ENCODE measurements around the gene ETV2.
"Not testable (repeated sequence)": the region's sequence is repeated elsewhere in the genome, so short reads cannot be mapped to it uniquely, and the experiment has no call there.

Gene ETV2, protein sequence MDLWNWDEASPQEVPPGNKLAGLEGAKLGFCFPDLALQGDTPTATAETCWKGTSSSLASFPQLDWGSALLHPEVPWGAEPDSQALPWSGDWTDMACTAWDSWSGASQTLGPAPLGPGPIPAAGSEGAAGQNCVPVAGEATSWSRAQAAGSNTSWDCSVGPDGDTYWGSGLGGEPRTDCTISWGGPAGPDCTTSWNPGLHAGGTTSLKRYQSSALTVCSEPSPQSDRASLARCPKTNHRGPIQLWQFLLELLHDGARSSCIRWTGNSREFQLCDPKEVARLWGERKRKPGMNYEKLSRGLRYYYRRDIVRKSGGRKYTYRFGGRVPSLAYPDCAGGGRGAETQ

DNA sequence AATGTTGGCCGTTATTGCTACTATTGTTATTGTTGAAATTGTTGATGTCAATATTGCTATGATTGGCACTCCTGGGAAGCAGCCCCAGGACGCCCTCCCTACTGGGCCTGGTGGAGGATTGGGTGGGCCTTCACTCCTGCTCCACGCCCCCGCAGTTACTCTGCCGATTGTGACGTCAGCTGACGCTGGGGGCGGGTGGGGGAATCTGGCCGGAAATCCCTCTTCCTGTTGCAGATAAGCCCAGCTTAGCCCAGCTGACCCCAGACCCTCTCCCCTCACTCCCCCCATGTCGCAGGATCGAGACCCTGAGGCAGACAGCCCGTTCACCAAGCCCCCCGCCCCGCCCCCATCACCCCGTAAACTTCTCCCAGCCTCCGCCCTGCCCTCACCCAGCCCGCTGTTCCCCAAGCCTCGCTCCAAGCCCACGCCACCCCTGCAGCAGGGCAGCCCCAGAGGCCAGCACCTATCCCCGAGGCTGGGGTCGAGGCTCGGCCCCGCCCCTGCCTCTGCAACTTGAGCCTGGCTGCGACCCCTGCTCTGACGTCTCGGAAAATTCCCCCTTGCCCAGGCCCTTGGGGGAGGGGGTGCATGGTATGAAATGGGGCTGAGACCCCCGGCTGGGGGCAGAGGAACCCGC lies at the start of gene ETV2:
Gene ETV2, plus strand, starts transcription at position 231 of the 637 bp plus-strand sequence. CDS start 716 bp downstream, outside the sequence.
- H3K4me3 ChIP-seq (ENCODE audit: low read depth, low read length), result peak within 1 kb of the TSS; percentile 37
- peak; percentile 38 for DNase-seq (ENCODE audit: low read depth)
- TF ChIP-seq, protein P1, sequence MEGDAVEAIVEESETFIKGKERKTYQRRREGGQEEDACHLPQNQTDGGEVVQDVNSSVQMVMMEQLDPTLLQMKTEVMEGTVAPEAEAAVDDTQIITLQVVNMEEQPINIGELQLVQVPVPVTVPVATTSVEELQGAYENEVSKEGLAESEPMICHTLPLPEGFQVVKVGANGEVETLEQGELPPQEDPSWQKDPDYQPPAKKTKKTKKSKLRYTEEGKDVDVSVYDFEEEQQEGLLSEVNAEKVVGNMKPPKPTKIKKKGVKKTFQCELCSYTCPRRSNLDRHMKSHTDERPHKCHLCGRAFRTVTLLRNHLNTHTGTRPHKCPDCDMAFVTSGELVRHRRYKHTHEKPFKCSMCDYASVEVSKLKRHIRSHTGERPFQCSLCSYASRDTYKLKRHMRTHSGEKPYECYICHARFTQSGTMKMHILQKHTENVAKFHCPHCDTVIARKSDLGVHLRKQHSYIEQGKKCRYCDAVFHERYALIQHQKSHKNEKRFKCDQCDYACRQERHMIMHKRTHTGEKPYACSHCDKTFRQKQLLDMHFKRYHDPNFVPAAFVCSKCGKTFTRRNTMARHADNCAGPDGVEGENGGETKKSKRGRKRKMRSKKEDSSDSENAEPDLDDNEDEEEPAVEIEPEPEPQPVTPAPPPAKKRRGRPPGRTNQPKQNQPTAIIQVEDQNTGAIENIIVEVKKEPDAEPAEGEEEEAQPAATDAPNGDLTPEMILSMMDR (conservative IDR thresholded peaks at IDR 0.05; ENCODE audit: low read depth, low read length), result no peak

DNA sequence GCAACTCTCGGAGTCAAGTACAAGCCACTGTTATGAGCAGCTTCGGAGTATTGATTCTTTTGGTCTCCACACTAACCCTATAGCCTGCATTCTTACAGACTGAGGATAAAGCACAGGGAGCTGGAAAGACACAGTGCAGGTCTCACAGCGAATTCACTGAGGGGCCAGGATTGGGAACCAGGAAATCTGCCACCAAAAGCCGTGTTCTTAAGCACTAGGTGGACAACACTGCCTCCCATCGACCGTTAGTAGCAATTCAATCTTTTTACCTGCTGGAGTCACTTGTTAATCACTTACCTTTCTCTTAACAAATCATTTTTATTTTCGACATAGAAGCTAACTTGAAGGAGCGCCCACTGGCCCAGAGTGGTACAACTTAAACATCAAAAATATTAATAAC lies 49.3 kb upstream of the ETV2 start:
- DNase-seq (ENCODE audit: low read depth), result peak; percentile 72
- no peak overlapping the region for H3K4me3 ChIP-seq (ENCODE audit: low read depth, low read length)
- TF ChIP-seq, protein P1 (conservative IDR thresholded peaks at IDR 0.05; ENCODE audit: low read depth, low read length), result peak; percentile 79

DNA sequence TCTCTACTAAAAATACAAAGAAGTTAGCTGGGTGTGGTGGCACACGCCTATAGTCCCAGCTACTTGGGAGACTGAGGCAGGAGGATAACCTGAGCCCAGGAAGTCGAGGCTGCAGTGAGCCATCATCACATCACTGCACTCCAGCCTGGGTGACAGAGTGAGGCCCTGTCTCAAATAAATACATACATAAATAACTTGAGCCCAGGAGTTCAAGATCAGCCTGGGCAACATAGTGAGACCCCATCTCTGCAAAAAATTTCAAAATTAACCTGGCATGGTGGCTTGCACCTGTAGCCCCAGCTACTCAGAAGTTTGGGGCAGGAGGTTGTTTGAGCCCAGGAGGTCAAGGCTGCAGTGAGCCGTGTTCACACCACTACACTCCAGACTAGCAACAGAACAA lies 46.5 kb upstream of the ETV2 start:
- H3K4me3 ChIP-seq (ENCODE audit: low read depth, low read length); DNase-seq (ENCODE audit: low read depth): not testable (repeated sequence)

DNA sequence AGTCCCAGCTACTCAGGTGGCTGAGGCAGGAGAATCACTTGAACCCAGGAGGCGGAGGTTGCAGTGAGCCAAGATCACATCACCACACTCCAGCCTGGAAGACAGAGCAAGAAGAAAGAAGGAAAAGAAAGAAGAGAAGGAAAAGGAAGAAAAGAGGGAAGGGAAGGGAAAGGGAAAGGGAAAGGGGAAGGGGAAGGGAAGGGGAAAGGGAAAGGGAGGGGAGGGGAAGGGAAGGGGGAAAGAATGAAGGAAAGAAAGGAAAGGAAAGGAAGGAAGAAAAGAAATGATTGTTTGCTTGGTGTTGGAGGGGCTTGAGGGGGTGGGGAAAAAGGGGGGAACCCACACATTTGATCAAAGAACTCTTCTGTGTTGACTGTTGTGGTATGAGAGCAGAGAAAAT lies 45.6 kb upstream of the ETV2 start:
- DNase-seq (ENCODE audit: low read depth), result no peak
- TF ChIP-seq, protein P1 (conservative IDR thresholded peaks at IDR 0.05; ENCODE audit: low read depth, low read length), result no peak
- no peak overlapping the region for H3K4me3 ChIP-seq (ENCODE audit: low read depth, low read length)

DNA sequence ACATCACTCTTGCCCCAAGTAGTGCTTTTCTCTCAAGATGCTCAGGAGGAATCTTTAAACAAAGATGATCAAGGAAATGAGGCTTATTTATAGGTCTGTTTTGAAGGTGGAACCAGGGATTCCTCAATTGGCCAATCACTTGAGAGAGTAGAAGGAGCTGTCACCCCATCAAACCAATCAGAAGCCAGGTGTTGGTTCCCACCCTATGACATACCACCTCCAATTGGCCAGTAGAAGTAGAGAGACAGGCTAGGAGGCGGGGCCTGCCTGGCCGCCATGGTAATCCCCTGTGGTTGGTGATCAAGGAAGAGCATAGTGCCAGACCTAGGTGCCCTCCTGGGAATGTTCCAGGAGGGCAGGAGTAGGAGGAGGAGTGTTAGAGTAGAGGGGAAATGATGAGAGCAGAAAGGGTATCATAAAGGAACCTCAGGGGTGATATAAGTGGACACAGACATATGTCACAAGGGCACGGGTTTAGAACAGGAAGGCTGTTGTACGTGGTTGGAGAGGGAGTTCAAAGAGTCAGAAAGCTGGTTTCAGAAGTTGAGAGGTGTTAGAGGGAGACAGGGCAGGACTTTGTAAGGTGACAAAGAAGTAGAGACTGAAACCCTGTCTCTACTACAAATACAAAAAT lies 45.1 kb upstream of the ETV2 start:
- no peak overlapping the region for H3K4me3 ChIP-seq (ENCODE audit: low read depth, low read length)
- DNase-seq (ENCODE audit: low read depth), result peak; percentile 20
- TF ChIP-seq, protein P1 (conservative IDR thresholded peaks at IDR 0.05; ENCODE audit: low read depth, low read length), result no peak

DNA sequence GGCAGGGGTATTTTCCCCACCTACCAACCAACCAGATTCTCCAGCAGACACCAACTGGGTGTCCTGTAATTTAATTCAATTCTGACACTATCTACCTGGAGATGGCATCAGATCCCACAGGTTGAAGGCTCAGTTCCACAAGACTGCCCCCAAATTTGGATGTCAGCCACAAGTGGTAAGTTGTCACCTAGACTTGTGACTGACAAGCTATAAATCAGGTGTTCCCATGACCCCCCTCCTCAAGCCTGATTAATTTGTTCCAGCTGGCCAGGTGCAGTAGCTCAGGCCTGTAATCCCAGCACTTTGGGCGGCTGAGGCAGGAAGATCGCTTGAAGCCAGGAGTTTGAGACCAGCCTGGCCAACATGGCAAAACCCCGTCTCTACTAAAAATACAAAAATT lies 39.6 kb upstream of the ETV2 start:
- H3K4me3 ChIP-seq (ENCODE audit: low read depth, low read length), result no peak overlapping the region
- TF ChIP-seq, protein P1 (conservative IDR thresholded peaks at IDR 0.05; ENCODE audit: low read depth, low read length), result no peak
- DNase-seq (ENCODE audit: low read depth), result no peak

DNA sequence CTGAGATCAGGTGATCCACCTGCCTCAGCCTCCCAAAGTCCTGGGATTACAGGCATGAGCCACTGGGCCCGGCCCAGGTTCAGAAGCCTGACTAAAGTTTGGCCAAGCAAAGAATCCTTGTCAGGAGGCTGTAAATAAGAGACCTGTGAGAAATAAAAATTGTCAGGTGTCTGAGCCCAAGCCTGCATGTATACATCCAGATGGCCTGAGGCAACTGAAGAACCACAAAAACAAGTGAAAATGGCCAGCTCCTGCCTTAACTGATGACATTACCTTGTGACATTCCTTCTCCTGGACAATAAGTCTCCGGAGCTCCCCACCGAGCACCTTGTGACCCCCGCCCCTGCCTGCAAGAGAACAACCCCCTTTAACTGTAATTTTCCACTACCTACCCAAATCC lies 37.1 kb upstream of the ETV2 start:
- not testable (repeated sequence) for H3K4me3 ChIP-seq (ENCODE audit: low read depth, low read length); DNase-seq (ENCODE audit: low read depth)

DNA sequence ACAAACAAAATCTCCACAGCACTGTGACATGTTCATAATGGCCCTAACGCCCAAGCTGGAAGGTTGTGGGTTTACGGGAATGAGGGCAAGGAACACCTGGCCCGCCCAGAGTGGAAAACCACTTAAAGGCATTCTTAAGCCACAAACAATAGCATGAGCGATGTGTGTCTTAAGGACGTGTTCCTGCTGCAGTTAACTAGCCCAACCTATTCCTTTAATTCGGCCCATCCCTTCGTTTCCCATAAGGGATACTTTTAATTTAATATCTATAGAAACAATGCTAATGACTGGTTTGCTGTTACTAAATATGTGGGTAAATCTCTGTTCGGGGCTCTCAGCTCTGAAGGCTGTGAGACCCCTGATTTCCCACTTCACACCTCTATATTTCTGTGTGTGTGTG lies 34.4 kb upstream of the ETV2 start:
- DNase-seq (ENCODE audit: low read depth); H3K4me3 ChIP-seq (ENCODE audit: low read depth, low read length): not testable (repeated sequence)

Data from choroid plexus epithelial cell (primary cell).